Measurements from ENCODE around the gene SOX5. TPM values are rescaled to one million over a fixed set of nuclear protein-coding genes. Genes with fewer than 3 reads are reported as not detected.
"Not testable (repeated sequence)": the region's sequence is repeated elsewhere in the genome, so short reads cannot be mapped to it uniquely, and the experiment has no call there.

Gene SOX5
- total and polyA plus RNA-seq, 2 donors (not counting 1 experiment from before 2014, with no cell fraction given) = 3.9 to 17.2 TPM

GRCh38 chr12:23505736-23506135, 443.7 kb downstream of the SOX5 start:
- H3K36me3 ChIP-seq (replicated peaks in 1 of 2; ENCODE audit: control extremely low read depth in 1 of 2, control insufficient read depth in 1 of 2, extremely low read depth in 1 of 2, insufficient read depth in 2 of 2, low read length in 1 of 2); H3K4me3 ChIP-seq (ENCODE audit: control extremely low read depth in 1 of 5, extremely low read depth in 1 of 5, insufficient read depth in 1 of 5, low read depth in 2 of 5, low read length in 4 of 5); CTCF ChIA-PET; intact Hi-C loops (cut with micrococcal nuclease); H3K27ac ChIP-seq (ENCODE audit: low read length in 2 of 2); H3K9ac ChIP-seq (ENCODE audit: low read length); H3K9me3 Mint-ChIP-seq (ENCODE audit: insufficient read depth); H3K79me2 ChIP-seq (ENCODE audit: control insufficient read depth, insufficient read depth, low read length); H3K4me1 ChIP-seq (ENCODE audit: control insufficient read depth in 2 of 2, insufficient read depth in 2 of 2, low read length in 2 of 2); H2AFZ ChIP-seq (ENCODE audit: insufficient read depth, low read depth, low read length, poor library complexity, severe bottlenecking); H3K9me3 ChIP-seq (ENCODE audit: control extremely low read depth in 1 of 3, control insufficient read depth in 2 of 3, insufficient read depth in 1 of 3, low read length in 2 of 3); H3K27me3 ChIP-seq (replicated peaks in 1 of 4; ENCODE audit: control extremely low read depth in 1 of 4, control insufficient read depth in 3 of 4, insufficient read depth in 4 of 4, low read length in 3 of 4); H3K27me3 Mint-ChIP-seq; H3K4me2 ChIP-seq (replicated peaks; ENCODE audit: low read depth, low read length, poor library complexity, severe bottlenecking); H3K4me3 Mint-ChIP-seq; H3K27ac Mint-ChIP-seq; ATAC-seq (ENCODE audit: low read depth); DNase-seq; H4K20me1 ChIP-seq (ENCODE audit: control insufficient read depth, insufficient read depth, low read length, poor library complexity, severe bottlenecking); H3K4me1 Mint-ChIP-seq; POLR2A ChIA-PET: not testable (repeated sequence)
- WGBS (ENCODE audit: insufficient coverage) = no CpG with 5 or more reads among the region's 1 CpG

GRCh38 chr12:23504641-23505399, 444.6 kb downstream of the SOX5 start:
- DNase-seq (no peak), ATAC-seq (ENCODE audit: low read depth) (no peak)
- Histone ChIP-seq H3K79me2 (ENCODE audit: control insufficient read depth, insufficient read depth, low read length) (no peaks in the 10 kb centered on the region), H3K4me2 (replicated peaks; ENCODE audit: low read depth, low read length, poor library complexity, severe bottlenecking) (no peak overlapping the region), H4K20me1 (ENCODE audit: control insufficient read depth, insufficient read depth, low read length, poor library complexity, severe bottlenecking) (no peaks in the 10 kb centered on the region), H3K9ac (ENCODE audit: low read length) (no peak overlapping the region), H3K4me1 (ENCODE audit: control insufficient read depth in 2 of 2, insufficient read depth in 2 of 2, low read length in 2 of 2) (no peaks in the 10 kb centered on the region), H3K9me3 (ENCODE audit: control extremely low read depth in 1 of 3, control insufficient read depth in 2 of 3, insufficient read depth in 1 of 3, low read length in 2 of 3) (no peaks in the 10 kb centered on the region), H3K4me3 (ENCODE audit: control extremely low read depth in 1 of 5, extremely low read depth in 1 of 5, insufficient read depth in 1 of 5, low read depth in 2 of 5, low read length in 4 of 5) (no peak overlapping the region), H2AFZ (ENCODE audit: insufficient read depth, low read depth, low read length, poor library complexity, severe bottlenecking) (no peak overlapping the region), H3K36me3 (replicated peaks in 1 of 2; ENCODE audit: control extremely low read depth in 1 of 2, control insufficient read depth in 1 of 2, extremely low read depth in 1 of 2, insufficient read depth in 2 of 2, low read length in 1 of 2) (no peaks in the 10 kb centered on the region), H3K27me3 (replicated peaks in 1 of 4; ENCODE audit: control extremely low read depth in 1 of 4, control insufficient read depth in 3 of 4, insufficient read depth in 4 of 4, low read length in 3 of 4) (no peaks in the 10 kb centered on the region), H3K27ac (ENCODE audit: low read length in 2 of 2) (no peak overlapping the region)
- ChIA-PET POLR2A (no interaction called here), CTCF (no interaction called here)
- Mint-ChIP-seq H3K4me3 (no peak overlapping the region), H3K27ac (no peak overlapping the region), H3K9me3 (ENCODE audit: insufficient read depth) (no peaks in the 10 kb centered on the region), H3K4me1 (no peaks in the 10 kb centered on the region), H3K27me3 (no peaks in the 10 kb centered on the region)
- WGBS (ENCODE audit: insufficient coverage) = 80% methylated on average over 1 of the region's 4 CpGs
- intact Hi-C loops (cut with micrococcal nuclease) = no loop called here
- TF ChIP-seq EZH2 (IDR thresholded peaks at IDR 0.05; ENCODE audit: borderline replicate concordance, insufficient read depth, low read depth, low read length, poor library complexity, severe bottlenecking) (no peak), CTCF (IDR thresholded peaks at IDR 0.05) (no peak)

All from B cell (primary cell).